Iris pigment epithelial cell (primary cell): ENCODE measurements around the gene C10orf105.

Experiments used
- DNase-seq: peaks from one replicate; pipeline ENCODE4 v3.0.0-alpha.2; 2011; ENCODE audit warnings: low read depth

Gene C10orf105

DNA sequence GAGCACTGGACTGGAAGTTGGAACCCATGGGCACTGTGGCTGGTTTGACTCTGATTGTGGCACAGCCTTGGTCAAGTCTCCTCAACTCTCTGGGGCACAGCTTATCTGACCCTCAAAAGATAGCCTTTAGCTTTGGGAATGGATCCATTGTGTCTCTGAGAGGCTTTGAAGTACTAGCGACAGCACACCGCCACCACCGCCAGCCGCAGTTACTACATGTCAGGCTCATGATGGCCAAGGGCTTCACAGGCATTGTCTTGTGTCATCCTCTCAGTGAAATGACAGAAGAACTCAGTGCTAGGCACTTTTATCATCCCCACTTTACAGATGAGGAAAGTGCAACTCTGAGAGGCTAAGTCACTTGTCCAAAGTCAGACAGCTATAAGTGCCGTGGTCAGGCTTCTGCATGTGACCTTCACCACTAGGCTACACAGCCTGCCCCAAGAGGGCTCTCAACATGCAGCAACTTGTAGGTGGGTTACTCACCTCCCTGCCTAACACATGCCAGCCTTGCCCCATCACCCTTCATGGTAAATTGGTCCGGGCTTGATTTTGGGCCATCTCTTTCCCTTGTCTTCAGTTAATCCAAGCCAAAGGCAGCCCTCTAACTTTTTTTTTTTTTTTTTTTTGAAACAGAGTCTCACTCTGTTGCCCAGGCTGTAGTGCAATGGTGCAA, 44.1 kb downstream of the C10orf105 start:
- DNase-seq = no peak

GRCh38 chr10:71671994-71672946, 47.3 kb downstream of the C10orf105 start:
- no peak for DNase-seq

DNA sequence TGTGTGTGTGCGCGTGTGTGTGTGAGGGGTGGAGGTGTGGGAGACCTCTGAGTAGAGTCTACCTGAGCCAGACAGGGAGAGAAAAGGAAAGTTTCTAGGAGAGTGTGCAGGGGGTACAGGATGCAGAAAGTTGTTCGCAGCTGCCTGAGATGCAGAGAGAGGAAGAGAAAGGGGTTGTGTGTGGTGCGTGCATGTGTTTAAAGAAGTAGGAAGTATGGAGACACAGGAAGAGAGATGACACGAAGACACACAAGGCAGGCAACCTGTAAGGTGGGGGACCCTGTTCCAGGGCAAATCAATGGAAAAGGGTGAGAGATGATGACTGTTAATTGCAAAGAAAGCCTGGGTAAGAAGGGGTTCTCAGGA, 52.2 kb downstream of the C10orf105 start:
- DNase-seq = no peak

GRCh38 chr10:71666639-71667386, 52.8 kb downstream of the C10orf105 start:
- no peak for DNase-seq

DNA sequence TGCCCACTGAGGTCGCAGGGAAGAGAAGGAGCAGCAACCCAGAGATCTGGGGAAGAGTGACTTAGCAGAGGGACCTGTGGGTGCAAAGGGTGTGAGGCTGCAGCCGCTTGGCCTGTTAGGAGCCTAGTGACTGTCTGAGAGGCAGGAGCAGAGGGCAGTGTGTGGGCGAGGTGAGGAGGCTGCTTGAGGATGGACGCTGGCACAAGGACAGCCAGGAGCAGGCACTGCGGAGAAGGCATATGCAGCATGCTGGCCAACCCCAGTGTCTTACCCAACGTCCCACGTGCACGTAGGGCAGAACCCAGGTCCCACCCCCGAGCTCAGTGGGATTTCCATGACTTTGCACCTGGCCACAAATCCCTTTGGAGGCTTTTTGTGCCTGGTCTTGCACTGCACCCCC, 54.1 kb downstream of the C10orf105 start:
- DNase-seq = no peak

DNA sequence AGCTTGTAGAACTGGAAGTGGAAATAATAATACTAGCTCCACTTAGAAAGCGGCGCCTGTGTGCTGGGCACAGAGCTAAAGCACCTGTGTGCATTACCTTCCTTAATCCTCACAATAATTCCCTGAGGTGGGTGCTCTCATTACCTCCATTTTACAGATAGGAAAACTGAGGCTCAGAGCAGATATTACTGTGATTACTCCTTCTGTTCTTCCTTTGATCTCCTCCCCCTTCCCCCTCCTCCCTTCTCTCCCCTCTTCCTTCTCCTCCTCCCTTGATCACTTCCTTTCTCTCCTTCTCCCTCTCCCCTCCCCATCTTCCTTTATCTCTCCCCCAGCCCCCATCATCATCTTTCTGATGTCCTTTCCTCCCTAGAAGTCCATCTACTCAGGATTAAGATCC, 55.0 kb downstream of the C10orf105 start:
- DNase-seq = no peak

- DNase-seq = peak; percentile 4
These were observed 56.3 kb downstream of the C10orf105 start for GRCh38 chr10:71663311-71663710.

GRCh38 chr10:71661779-71662336, 57.7 kb downstream of the C10orf105 start:
- DNase-seq = no peak
